Measurements from ENCODE around the gene IFITM5.
"Not testable (repeated sequence)": the region's sequence is repeated elsewhere in the genome, so short reads cannot be mapped to it uniquely, and the experiment has no call there.

The IFITM5 gene

GRCh38 chr11:311013-311748 is 11.9 kb upstream of the IFITM5 start:
- DNase-seq: not testable (repeated sequence)

DNA sequence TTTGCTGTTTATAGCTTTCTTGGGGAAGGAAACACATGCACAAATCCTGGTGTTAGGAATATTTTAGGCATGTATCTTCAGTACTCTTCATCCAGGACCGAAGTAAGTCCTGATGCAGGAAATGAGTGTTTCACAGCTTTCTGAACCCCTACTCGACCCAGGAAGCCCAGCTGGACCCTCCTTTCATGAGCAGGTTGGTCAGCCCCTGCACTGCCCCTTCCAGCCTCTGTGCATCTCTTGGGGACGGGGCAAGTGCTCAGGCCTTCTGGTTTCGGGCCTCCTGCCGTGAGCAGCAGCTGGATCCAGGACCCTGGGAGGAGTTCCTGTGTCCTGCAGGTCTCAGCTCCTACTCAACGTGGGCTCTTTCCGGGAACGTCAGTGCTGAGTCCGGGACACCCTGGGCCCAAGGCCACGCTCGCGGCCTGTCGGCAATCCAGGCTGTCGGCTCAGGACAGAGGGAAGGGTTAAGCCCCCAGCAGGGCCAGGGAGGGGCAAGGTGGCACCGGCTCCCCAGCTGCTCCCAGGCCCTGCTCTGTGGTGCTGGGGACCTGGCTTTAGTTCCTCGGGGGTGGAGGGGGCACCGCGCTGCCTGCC is 10.8 kb upstream of the IFITM5 start:
- DNase-seq: not testable (repeated sequence)

GRCh38 chr11:308740-309665 is 9.7 kb upstream of the IFITM5 start:
- DNase-seq: not testable (repeated sequence)

DNA sequence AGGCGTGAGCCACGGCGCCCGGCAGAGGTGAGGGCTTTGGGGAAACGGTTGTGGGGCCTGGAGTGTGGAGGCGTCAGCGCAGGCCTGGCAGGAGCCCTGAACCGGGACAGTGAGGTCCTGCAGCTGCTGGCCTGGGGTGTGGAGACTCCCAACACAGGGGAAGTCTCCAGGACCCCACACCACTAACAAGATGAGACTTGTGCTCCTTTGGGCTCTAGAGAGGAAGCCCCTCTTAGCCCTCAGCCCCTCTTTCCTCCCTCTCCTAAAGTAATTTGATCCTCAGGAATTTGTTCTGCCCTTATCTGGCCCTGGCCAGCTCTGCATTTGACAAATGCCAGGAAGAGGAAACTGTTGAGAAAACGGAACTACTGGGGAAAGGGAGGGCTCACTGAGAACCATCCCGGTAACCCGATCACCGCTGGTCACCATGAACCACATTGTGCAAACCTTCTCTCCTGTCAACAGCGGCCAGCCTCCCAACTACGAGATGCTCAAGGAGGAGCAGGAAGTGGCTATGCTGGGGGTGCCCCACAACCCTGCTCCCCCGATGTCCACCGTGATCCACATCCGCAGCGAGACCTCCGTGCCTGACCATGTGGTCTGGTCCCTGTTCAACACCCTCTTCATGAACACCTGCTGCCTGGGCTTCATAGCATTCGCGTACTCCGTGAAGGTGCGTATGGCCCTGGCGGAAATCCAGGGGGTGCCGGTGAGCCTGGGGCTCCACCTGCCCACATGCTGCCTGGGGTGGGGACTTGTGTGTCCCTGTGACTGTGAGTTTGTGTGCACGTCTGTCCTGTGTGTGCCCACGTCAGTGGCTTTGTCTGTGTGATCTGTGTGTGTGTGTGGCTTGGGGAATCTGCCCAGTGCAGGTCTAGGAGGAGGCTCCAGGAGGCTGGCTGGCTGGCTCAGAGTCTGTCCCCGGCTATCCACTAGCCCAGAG is 8.7 kb upstream of the IFITM5 start, which contains the start of gene IFITM2:
TSS of gene IFITM2 (plus strand) at position 51 of the 943 bp plus-strand sequence. CDS start at position 428, 377 bp downstream.
- not testable (repeated sequence) for DNase-seq

- no peak for DNase-seq
These were observed 7.5 kb upstream of the IFITM5 start for GRCh38 chr11:306645-307371.

DNA sequence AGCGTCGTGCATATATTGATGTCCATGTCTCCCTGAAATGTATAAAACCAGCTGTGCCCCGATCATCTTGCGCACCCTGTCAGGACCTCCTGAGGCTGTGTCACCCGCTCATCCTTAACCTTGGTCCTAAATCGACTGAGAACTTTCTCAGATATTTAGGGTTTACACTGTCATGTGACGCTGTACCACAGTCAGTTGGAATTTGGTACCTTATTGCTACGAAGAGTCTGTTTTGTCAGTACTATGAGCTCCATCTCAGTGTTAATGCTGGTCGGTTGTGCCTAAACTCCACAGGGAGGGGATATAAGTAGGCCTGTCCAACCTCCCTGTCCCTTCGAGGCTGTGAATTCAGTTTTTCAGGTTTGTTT is 6.5 kb upstream of the IFITM5 start:
- no peak for DNase-seq

DNA sequence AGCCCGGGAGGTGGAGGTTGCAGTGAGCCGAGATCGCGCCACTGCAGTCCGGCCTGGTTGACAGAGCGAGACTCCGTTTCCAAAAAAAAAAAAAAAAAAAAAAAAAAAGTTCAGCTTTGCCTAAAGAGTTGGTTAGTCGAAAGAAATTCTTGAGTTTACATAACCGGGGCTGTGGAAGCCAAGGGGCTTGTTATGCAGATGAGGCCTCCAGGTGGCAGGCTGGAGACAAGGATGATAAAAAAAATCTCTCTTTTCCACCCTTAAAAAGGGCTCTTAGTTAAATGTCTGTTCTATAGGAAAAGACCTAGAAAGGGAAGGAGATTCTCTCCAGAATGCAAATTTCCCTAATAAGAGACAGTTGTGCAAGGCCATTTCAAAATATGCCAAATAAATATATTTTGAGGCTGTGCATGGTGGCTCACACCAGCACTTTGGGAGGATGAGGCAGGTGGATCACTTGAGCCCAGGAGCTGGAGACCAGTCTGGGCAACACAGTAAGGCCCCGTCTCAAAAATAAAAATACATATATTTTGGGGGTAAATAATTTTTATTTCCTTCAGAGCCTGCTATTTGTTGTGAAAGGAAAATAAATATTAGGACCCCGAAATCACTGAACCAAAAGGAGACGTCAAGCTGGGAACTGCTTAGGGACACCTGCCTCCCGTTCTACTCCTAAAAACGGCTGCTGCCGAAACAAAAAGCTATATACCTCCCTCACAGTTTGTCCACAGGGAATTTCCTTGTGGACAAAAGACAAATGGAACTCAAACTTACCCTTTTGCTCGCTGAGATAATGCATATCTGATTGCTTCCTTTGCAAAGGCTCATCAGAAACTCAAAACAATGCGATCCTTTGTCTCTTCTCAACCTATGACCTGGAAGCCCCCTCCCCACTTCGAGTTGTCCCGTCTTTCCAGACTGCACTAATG is 5.9 kb upstream of the IFITM5 start:
- no peak for DNase-seq

DNA sequence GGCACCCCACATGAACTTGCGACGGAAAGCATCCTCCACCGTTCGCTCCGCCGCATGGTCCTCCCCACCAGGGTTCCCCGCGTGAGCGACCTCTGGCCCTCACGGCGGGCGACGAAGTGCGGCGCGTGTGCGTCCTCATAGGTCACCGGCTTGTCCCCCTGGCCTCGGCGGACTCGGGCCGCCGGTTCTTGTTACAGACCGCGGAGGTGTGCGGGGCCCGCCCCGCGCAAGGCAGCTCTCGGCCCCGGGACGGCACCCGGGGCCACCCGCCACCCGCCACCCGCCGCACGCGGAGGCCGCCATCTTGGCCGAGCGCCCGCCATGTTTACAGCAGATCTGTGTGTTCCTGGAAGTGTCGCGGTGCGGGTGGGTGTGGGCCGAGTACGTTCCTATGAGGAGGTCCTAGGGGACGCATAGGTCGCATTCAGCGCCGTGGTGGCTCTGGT is 4.8 kb upstream of the IFITM5 start:
- no peak for DNase-seq

DNA sequence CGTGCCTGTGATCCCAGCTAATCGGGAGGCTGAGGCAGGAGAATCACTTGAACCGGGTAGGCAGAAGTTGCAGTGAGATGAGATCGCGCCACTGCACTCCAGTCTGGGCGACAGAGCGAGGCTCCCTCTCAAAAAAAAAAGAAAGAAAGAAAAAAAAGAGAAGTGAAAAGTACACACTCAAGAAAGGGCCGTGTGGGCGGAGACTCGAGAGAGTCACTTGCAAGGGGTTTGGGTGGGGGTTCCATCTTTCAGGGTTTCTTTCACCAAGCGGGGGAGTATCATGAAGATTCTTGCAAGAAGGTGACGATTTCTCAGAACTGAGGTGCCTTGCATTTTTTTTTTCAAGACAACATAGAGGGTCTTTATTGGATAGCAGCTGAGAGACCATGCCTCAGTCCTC is 4.0 kb upstream of the IFITM5 start:
- no peak for DNase-seq

DNA sequence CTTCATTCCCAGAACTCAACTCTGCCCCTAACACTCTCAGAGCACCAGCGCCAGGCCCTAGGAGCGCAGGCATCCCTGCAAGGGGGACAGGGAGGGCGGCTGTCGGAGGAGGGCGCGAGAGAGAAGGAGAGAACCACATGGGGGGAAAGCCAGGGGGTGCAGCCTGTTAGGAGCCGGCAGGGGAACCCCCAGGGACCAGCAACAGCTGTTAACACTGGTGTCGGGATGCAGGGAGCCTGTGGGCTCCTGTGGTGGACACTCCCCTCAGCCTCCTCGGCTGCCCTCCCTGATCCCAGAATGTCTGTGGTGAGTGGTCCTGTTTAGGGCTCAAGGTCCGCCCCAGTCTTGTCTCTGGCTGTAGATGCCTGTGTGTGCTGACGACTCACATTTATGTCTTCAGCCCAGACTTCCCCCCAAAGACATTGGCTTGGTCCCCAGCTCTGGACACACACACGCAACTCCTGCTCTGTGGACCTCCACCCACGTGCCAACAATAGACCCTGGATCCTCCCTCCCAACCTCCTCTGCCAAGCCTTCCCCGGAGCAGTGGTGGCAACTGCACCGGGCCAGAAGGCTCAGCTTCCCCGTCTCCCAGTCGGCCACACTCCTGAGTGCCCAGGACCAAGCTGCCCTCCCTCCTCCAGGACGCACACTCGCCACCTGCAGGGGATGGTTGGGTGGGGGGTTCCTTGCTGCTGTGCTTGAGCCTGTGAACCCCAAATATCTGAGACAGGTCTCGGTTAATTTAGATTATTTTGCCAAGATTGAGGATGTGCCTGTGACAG is 817 bp upstream of the IFITM5 start:
- no peak for DNase-seq

DNA sequence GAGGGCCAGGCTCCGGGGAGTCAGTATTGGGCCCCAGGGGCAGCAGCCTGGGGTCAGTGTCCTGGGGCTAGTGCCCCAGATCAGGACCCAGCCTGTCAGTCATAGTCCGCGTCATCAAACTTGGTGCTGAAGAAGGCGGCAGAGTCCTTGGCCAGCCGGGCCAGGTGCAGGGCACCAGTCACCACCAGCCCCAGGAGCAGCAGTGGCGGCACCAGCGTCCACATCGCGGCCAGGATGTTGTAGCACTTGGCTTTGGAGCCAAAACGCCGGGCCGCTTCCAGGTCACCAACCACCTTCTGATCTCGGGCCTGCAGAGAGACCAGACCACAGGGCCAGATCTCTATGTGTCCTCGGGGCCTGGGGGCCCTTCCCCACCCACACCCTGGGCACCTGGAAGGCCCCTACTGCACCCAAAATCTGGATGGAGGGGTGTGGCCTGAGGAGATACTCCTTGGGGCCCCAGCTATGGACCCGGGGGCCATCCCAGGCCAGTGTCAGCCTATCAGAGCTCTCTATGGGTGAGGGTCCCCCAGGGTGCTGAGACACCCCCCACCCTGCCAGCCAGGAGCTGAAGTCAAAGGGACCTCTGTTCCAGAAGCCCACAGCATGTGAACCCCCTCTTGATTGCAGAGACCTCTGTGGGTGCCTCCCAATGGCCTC is 790 bp downstream of the IFITM5 start:
- DNase-seq: no peak

GRCh38 chr11:297586-298405 is 1.5 kb downstream of the IFITM5 start:
- no peak for DNase-seq

DNA sequence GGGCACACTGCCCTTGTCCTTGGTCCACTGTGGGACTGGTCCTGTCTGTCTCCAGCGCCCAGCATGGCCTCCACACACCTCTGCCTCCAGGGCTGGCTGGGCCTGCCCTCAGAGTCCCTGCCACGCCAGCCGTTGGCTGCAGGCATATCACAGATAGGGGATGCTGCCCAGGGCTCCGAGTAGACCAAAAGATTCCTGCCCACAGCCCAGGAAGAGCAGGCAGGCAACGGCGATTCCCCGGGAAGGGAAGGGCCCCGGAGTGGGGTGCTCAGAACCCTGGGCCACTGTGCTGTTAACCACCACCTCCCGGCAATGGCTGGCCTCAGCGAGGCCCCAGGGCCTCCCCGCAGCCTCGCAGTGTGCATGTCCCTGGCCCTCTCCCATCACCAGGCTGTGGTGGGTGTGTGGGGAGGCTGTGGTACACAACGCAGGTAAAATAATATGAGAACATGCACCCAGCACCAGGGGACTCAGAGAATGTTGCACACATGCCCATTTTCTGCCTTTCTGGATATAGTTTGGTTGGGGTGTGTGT is 2.2 kb downstream of the IFITM5 start:
- DNase-seq: no peak

GRCh38 chr11:296171-297050 is 2.9 kb downstream of the IFITM5 start:
- DNase-seq: no peak

DNA sequence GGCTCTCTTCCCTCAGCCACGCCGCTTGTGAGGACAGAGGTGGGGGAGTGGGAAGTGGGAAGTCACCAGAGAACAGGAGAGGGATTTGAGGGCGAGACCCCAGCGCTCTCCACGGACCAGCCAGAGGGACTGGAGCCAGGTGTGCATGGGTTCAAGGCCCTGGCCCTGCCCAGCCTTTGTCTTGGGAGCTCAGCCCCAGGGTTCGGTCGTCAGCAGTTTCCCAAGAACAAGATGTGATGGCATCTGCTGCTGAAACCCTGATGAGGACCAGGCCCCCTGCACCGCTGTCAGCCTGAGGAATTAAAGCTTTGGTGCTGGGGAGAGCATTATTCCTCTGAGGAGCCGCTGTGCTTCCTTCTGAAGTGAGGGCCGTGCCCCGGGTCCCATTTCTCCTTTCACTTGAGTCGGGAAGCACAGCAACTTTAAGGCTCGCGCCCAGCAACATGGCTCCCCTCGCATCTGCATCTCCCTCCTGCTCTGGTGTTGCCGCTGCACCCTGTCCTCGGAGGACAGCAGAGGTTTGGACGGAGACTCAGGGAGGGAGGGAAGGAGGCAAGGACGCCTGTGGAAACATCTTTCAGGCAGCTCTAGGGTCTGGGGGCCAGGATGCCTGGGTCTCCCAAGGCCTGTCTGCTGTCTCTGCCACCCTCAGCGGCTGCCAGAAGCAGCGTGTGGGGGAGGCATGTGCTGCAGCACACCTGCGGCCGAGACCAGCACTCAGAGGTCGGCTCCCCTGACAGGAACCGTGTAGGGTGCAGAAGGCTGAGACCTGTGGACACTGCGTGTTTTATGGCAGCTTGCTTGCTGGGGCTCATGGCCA is 3.8 kb downstream of the IFITM5 start:
- DNase-seq: no peak

GRCh38 chr11:294780-295179 is 4.5 kb downstream of the IFITM5 start:
- DNase-seq: no peak

All from SIG-M5 (cell line).